Liver (tissue), 9 donors: ENCODE measurements around the gene EDRF1. TPM values are rescaled to one million over a fixed set of nuclear protein-coding genes. Genes with fewer than 3 reads are reported as not detected.

Experiments
- DNase-seq: peaks from one replicate; pipeline ENCODE4 v3.0.0-alpha.2; 2017; ENCODE audit warnings: low spot score
- H3K27ac ChIP-seq, 2 donors: one replicate each; pipeline ENCODE4 v1.7.0; 2013; ENCODE audit warnings: inconsistent platforms in 2 of 2, low read length in 2 of 2, control low read depth in 1 of 2, low read depth in 1 of 2, mild to moderate bottlenecking in 1 of 2
- H3K27me3 ChIP-seq, 4 donors: one replicate each; pipeline versions ENCODE4 v1.6.1 to v1.7.0; 2013; ENCODE audit warnings: low read length in 3 of 4, inconsistent platforms in 1 of 4, mild to moderate bottlenecking in 1 of 4, moderate library complexity in 1 of 4; ENCODE audit not compliant: control insufficient read depth in 4 of 4, insufficient read depth in 4 of 4
- H3K36me3 ChIP-seq, 4 donors: one replicate each; pipeline versions ENCODE4 v1.6.1 to v1.7.0; 2013; ENCODE audit warnings: low read length in 3 of 4, mild to moderate bottlenecking in 3 of 4, low read depth in 1 of 4, moderate library complexity in 1 of 4; ENCODE audit not compliant: control insufficient read depth in 4 of 4, insufficient read depth in 3 of 4
- H3K4me1 ChIP-seq, 4 donors: one replicate each; pipeline versions ENCODE4 v1.6.1 to v1.7.0; 2013; ENCODE audit warnings: low read length in 3 of 4, mild to moderate bottlenecking in 3 of 4, moderate library complexity in 1 of 4; ENCODE audit not compliant: control insufficient read depth in 4 of 4, insufficient read depth in 4 of 4
- H3K4me3 ChIP-seq, 3 donors: one replicate each; pipeline versions ENCODE4 v1.6.1 to v1.7.0; 2013; ENCODE audit warnings: low read length in 3 of 3, control low read depth in 1 of 3, low read depth in 1 of 3, mild to moderate bottlenecking in 1 of 3
- H3K9ac ChIP-seq, 2 donors: one replicate each; pipeline ENCODE4 v1.7.0; 2013; ENCODE audit warnings: low read length in 2 of 2, mild to moderate bottlenecking in 2 of 2, moderate library complexity in 2 of 2, control low read depth in 1 of 2, low read depth in 1 of 2
- H3K9me3 ChIP-seq, 4 donors: one replicate each; pipeline versions ENCODE4 v1.6.1 to v1.7.0; 2013; ENCODE audit warnings: low read length in 3 of 4; ENCODE audit not compliant: control insufficient read depth in 4 of 4
- ATF3 ChIP-seq: IDR thresholded peaks from 2 replicates; pipeline ENCODE4 v1.6.1; 2016; ENCODE audit warnings: antibody characterized with exemption
- CTCF ChIP-seq: fragments of 150-350 bp; IDR thresholded peaks from 2 replicates; pipeline ENCODE4 v1.5.1; 2017; ENCODE audit warnings: improper control_type of control experiment, low read depth, low read length; ENCODE audit not compliant: missing input control
- EGR1 ChIP-seq, 2 donors: IDR thresholded peaks; 2 replicates each; pipeline ENCODE4 v1.6.1; 2016 to 2018; ENCODE audit warnings: antibody characterized with exemption in 2 of 2, low read depth in 2 of 2
- FOXA1 ChIP-seq: IDR thresholded peaks from 2 replicates; pipeline ENCODE4 v1.6.1; 2016; ENCODE audit warnings: antibody characterized with exemption
- FOXA2 ChIP-seq: IDR thresholded peaks from 2 replicates; pipeline ENCODE4 v1.6.1; 2016; ENCODE audit warnings: antibody characterized with exemption
- GABPA ChIP-seq, 2 donors: IDR thresholded peaks in 1 of 2; conservative IDR thresholded peaks in 1 of 2; 2 replicates each; pipeline ENCODE4 v1.6.1; 2016; ENCODE audit warnings: antibody characterized with exemption in 2 of 2, mild to moderate bottlenecking in 1 of 2, moderate library complexity in 1 of 2
- HNF4A ChIP-seq, 2 donors: conservative IDR thresholded peaks; 2 replicates each; pipeline ENCODE4 v1.6.1; 2016; ENCODE audit warnings: antibody characterized with exemption in 2 of 2, mild to moderate bottlenecking in 2 of 2
- JUND ChIP-seq, 2 donors: IDR thresholded peaks; 2 replicates each; pipeline ENCODE4 v1.6.1; 2016; ENCODE audit warnings: antibody characterized with exemption in 2 of 2
- MAX ChIP-seq: IDR thresholded peaks from 2 replicates; pipeline ENCODE4 v1.6.1; 2016; ENCODE audit warnings: antibody characterized with exemption
- NR2F2 ChIP-seq: IDR thresholded peaks from 2 replicates; pipeline ENCODE4 v1.6.1; 2016; ENCODE audit warnings: antibody characterized with exemption
- RAD21 ChIP-seq, 2 donors: IDR thresholded peaks; 2 replicates each; pipeline ENCODE4 v1.6.1; 2016; ENCODE audit warnings: antibody characterized with exemption in 2 of 2, mild to moderate bottlenecking in 2 of 2
- REST ChIP-seq: IDR thresholded peaks from 2 replicates; pipeline ENCODE4 v1.6.1; 2016; ENCODE audit warnings: antibody characterized with exemption, mild to moderate bottlenecking
- RXRA ChIP-seq, 2 donors: IDR thresholded peaks; 2 replicates each; pipeline ENCODE4 v1.6.1; 2017 to 2018; ENCODE audit warnings: antibody characterized with exemption in 2 of 2, mild to moderate bottlenecking in 1 of 2
- SP1 ChIP-seq: IDR thresholded peaks from 2 replicates; pipeline ENCODE4 v1.6.1; 2018; ENCODE audit warnings: antibody characterized with exemption, mild to moderate bottlenecking
- TAF1 ChIP-seq: conservative IDR thresholded peaks from 2 replicates; pipeline ENCODE4 v1.6.1; 2016; ENCODE audit warnings: antibody characterized with exemption, mild to moderate bottlenecking
- YY1 ChIP-seq: IDR thresholded peaks from 2 replicates; pipeline ENCODE4 v1.6.1; 2016; ENCODE audit warnings: antibody characterized with exemption, mild to moderate bottlenecking
- WGBS: extraction: QIAGEN DNeasy Blood & Tissue Kit; methylation state at CpG from one replicate; pipeline ENCODE4 v1.1.7; 2013; 5-methylcytosine and 5-hydroxymethylcytosine counted together
- polyA plus RNA-seq, 2 donors: library from polyadenylated mRNA; stranded (reverse) in 1 of 2; unstranded in 1 of 2; fragments of 200-250 nt in 1 of 2; fragments of >200 nt in 1 of 2; fragmentation: Nextera tagmentation in 1 of 2; extraction: Ambion mirVana in 1 of 2; gene quantifications; one replicate each; pipeline versions ENCODE4 v1.2.1 to v1.2.3, GENCODE V29; 2013 to 2015
- total RNA-seq, 2 donors: library from RNA; depleted of rRNA; stranded (reverse); fragments of >200 nt; gene quantifications; one replicate each; pipeline ENCODE4 v1.2.3, GENCODE V29; 2014
- donor health status: healthy.
- donor health status: healthy.
- donor health status: healthy.
- donor health status: healthy.
- donor health status: healthy.

The EDRF1 gene
- total and polyA plus RNA-seq, 4 donors = 3.9 to 17.0 (median 9.2) TPM

GRCh38 chr10:125689955-125690569, 29.4 kb upstream of the EDRF1 start:
- no peak overlapping the region for H3K4me3 ChIP-seq
- TF ChIP-seq GABPA (IDR thresholded peaks at IDR 0.05 in 1 of 2, conservative IDR thresholded peaks at IDR 0.05 in 1 of 2) = no peak
- no peak for TF ChIP-seq CTCF
- TF ChIP-seq RXRA (IDR thresholded peaks at IDR 0.05) = no peak
- no peak for TF ChIP-seq EGR1 (IDR thresholded peaks at IDR 0.05; ENCODE audit: low read depth in 2 of 2)
- no peak for TF ChIP-seq FOXA2
- no peak for TF ChIP-seq FOXA1
- no peak for TF ChIP-seq YY1
- no peak for TF ChIP-seq NR2F2
- TF ChIP-seq REST = no peak
- TF ChIP-seq TAF1 = no peak
- no peak for TF ChIP-seq ATF3
- no peak for TF ChIP-seq JUND (IDR thresholded peaks at IDR 0.05)
- TF ChIP-seq SP1 = no peak
- no peak for TF ChIP-seq MAX
- TF ChIP-seq RAD21 (IDR thresholded peaks at IDR 0.05) = no peak
- no peak overlapping the region for H3K9ac ChIP-seq
- no peaks in the 10 kb centered on the region for H3K9me3 ChIP-seq
- H3K4me1 ChIP-seq = no peaks in the 10 kb centered on the region
- WGBS = 54% methylated on average over 8 of the region's 8 CpGs
- H3K27me3 ChIP-seq = peaks cover 0 to 3% (median 0%) of the 10 kb centered on the region in 4 donors
- no peak for DNase-seq
- no peak overlapping the region for H3K27ac ChIP-seq
- no peaks in the 10 kb centered on the region for H3K36me3 ChIP-seq

GRCh38 chr10:125691160-125691981, 28.1 kb upstream of the EDRF1 start:
- H3K9ac ChIP-seq = no peak overlapping the region
- WGBS = 77% methylated on average over 19 of the region's 19 CpGs
- H3K4me1 ChIP-seq = no peaks in the 10 kb centered on the region
- H3K4me3 ChIP-seq = no peak overlapping the region
- no peaks in the 10 kb centered on the region for H3K9me3 ChIP-seq
- peaks cover 0 to 3% (median 0%) of the 10 kb centered on the region in 4 donors for H3K27me3 ChIP-seq
- TF ChIP-seq TAF1 (no peak), EGR1 (IDR thresholded peaks at IDR 0.05; ENCODE audit: low read depth in 2 of 2) (no peak), REST (no peak), RAD21 (IDR thresholded peaks at IDR 0.05) (no peak), SP1 (no peak), MAX (no peak), HNF4A (conservative IDR thresholded peaks at IDR 0.05) (no peak)
- no peak for DNase-seq
- no peaks in the 10 kb centered on the region for H3K36me3 ChIP-seq
- H3K27ac ChIP-seq = no peak overlapping the region
